H1 (cell line): Measurements from ENCODE around the gene RFLNA. TPM values are rescaled to one million over a fixed set of nuclear protein-coding genes. Genes with fewer than 3 reads are reported as not detected.

Experiments
- CTCF ChIA-PET: fragments of 300-600 bp; sonication (Branson Sonifier 250); formaldehyde crosslinking; loops from one replicate; lab custom pipeline; 2021; ENCODE audit not compliant: partially characterized antibody; lab: Charles Lee
- POLR2A ChIA-PET: fragments of 300-600 bp; sonication (Branson Sonifier 250); formaldehyde crosslinking; loops from one replicate; lab custom pipeline; 2021; ENCODE audit warnings: inconsistent platforms; ENCODE audit not compliant: partially characterized antibody; lab: Charles Lee
- DNase-seq, 2 experiments: peaks; one replicate each; pipeline versions ENCODE4 v3.0.0 to v3.0.0-alpha.2; 2010 to 2022; ENCODE audit warnings: low spot score in 2 of 2, low read depth in 1 of 2, mixed read lengths in 1 of 2
- FAIRE-seq: peaks from 2 replicates; lab custom pipeline; 2011; peaks lifted over from hg19 to GRCh38; lab: Jason Lieb, UNC
- H2AFZ ChIP-seq: 2 replicates; pipeline ENCODE4 v1.8.1; 2012; ENCODE audit warnings: low read length, inconsistent platforms
- H2AK5ac ChIP-seq: 2 replicates; pipeline ENCODE4 v1.6.1; 2013; ENCODE audit warnings: low read depth, low read length
- H2BK120ac ChIP-seq: replicated peaks from 2 replicates; pipeline ENCODE3; 2013; ENCODE audit warnings: low read depth, low read length, inconsistent platforms
- H2BK12ac ChIP-seq: 2 replicates; pipeline ENCODE4 v1.6.1; 2013; ENCODE audit warnings: low read depth, low read length
- H2BK15ac ChIP-seq: 2 replicates; pipeline ENCODE4 v1.6.1; 2013; ENCODE audit warnings: low read length
- H2BK20ac ChIP-seq: 2 replicates; pipeline ENCODE4 v1.6.1; 2013; ENCODE audit warnings: low read length
- H2BK5ac ChIP-seq: 2 replicates; pipeline ENCODE4 v1.6.1; 2013; ENCODE audit warnings: low read depth, low read length
- H3K14ac ChIP-seq: 2 replicates; pipeline ENCODE4 v1.6.1; 2013; ENCODE audit warnings: inconsistent platforms; ENCODE audit not compliant: insufficient read length
- H3K18ac ChIP-seq: 2 replicates; pipeline ENCODE4 v1.6.1; 2013; ENCODE audit warnings: low read length; ENCODE audit errors: extremely low read depth
- H3K23ac ChIP-seq: 2 replicates; pipeline ENCODE4 v1.6.1; 2013; ENCODE audit warnings: inconsistent platforms; ENCODE audit not compliant: insufficient read length
- H3K23me2 ChIP-seq: 2 replicates; pipeline ENCODE4 v1.6.1; 2013; ENCODE audit warnings: low read depth, low read length
- H3K27ac ChIP-seq: 2 replicates; pipeline ENCODE4 v1.6.1; 2011; ENCODE audit warnings: low read depth, low read length, inconsistent platforms
- H3K27me3 ChIP-seq, 4 experiments: replicated peaks in 1 of 4; 1 replicate in 1 of 4; 2 replicates in 3 of 4; pipeline versions ENCODE4 v1.6.1 to v1.8.1; 2011 to 2013; ENCODE audit warnings: low read length in 3 of 4, mild to moderate bottlenecking in 3 of 4, inconsistent platforms in 2 of 4, mixed read lengths in 2 of 4, moderate library complexity in 1 of 4; ENCODE audit not compliant: control insufficient read depth in 3 of 4, insufficient read depth in 3 of 4; ENCODE audit errors: extremely low read depth in 1 of 4
- H3K36me3 ChIP-seq, 4 experiments: 2 replicates each; pipeline versions ENCODE4 v1.6.1 to v1.8.1; 2011 to 2013; ENCODE audit warnings: mild to moderate bottlenecking in 4 of 4, low read length in 3 of 4, moderate library complexity in 2 of 4, control low read depth in 1 of 4, inconsistent platforms in 1 of 4; ENCODE audit not compliant: insufficient read depth in 4 of 4, control insufficient read depth in 2 of 4
- H3K4ac ChIP-seq: replicated peaks from 2 replicates; pipeline ENCODE3; 2013; ENCODE audit warnings: low read length, low read depth, mixed read lengths, inconsistent platforms; ENCODE audit not compliant: insufficient read length
- H3K4me1 ChIP-seq, 4 experiments: replicated peaks in 1 of 4; 1 replicate in 1 of 4; 2 replicates in 3 of 4; pipeline versions ENCODE4 v1.6.1 to v1.8.1; 2011 to 2013; ENCODE audit warnings: low read length in 3 of 4, inconsistent platforms in 2 of 4, mixed read lengths in 1 of 4; ENCODE audit not compliant: insufficient read depth in 4 of 4, control insufficient read depth in 3 of 4
- H3K4me2 ChIP-seq, 2 experiments: 2 replicates each; pipeline versions ENCODE4 v1.6.1 to v1.8.1; 2011 to 2013; ENCODE audit warnings: low read depth in 2 of 2, low read length in 2 of 2, control low read depth in 1 of 2, inconsistent platforms in 1 of 2, mild to moderate bottlenecking in 1 of 2; ENCODE audit not compliant: insufficient read depth in 1 of 2
- H3K4me3 ChIP-seq, 4 experiments: fragments of 200-600, 300-600 bp in 1 of 4; sonication (generic), shearing (Covaris generic), sonication (Bioruptor Twin) in 1 of 4; 2 replicates each; pipeline versions ENCODE4 v1.5.1 to v1.8.1; 2011 to 2016; ENCODE audit warnings: low read length in 4 of 4, low read depth in 3 of 4, control low read depth in 2 of 4, inconsistent platforms in 2 of 4, mild to moderate bottlenecking in 2 of 4, mixed read lengths in 1 of 4, moderate library complexity in 1 of 4; ENCODE audit not compliant: insufficient read depth in 2 of 4; ENCODE audit errors: extremely low read depth in 1 of 4
- H3K56ac ChIP-seq: replicated peaks from 2 replicates; pipeline ENCODE3; 2013; ENCODE audit warnings: low read depth, mild to moderate bottlenecking, mixed read lengths, low read length, inconsistent platforms; ENCODE audit not compliant: insufficient read length
- H3K79me1 ChIP-seq: 2 replicates; pipeline ENCODE4 v1.6.1; 2013; ENCODE audit warnings: low read depth, low read length, control low read depth
- H3K79me2 ChIP-seq, 2 experiments: 2 replicates each; pipeline versions ENCODE4 v1.6.1 to v1.8.1; 2012 to 2013; ENCODE audit warnings: low read length in 2 of 2, mild to moderate bottlenecking in 2 of 2, inconsistent platforms in 1 of 2; ENCODE audit not compliant: insufficient read depth in 2 of 2, control insufficient read depth in 1 of 2
- H3K9ac ChIP-seq, 4 experiments: replicated peaks in 1 of 4; 1 replicate in 1 of 4; 2 replicates in 3 of 4; pipeline versions ENCODE4 v1.6.1 to v1.8.1; 2011 to 2013; ENCODE audit warnings: low read depth in 3 of 4, low read length in 3 of 4, control low read depth in 2 of 4, mild to moderate bottlenecking in 2 of 4, moderate library complexity in 2 of 4, inconsistent platforms in 1 of 4; ENCODE audit errors: extremely low read depth in 1 of 4
- H3K9me3 ChIP-seq, 2 experiments: 2 replicates each; pipeline versions ENCODE4 v1.6.1 to v1.8.1; 2012 to 2013; ENCODE audit warnings: mild to moderate bottlenecking in 2 of 2, moderate library complexity in 2 of 2, control low read depth in 1 of 2, inconsistent platforms in 1 of 2, low read depth in 1 of 2, low read length in 1 of 2, mixed read lengths in 1 of 2; ENCODE audit not compliant: insufficient read depth in 2 of 2
- H4K20me1 ChIP-seq, 2 experiments: replicated peaks in 1 of 2; 2 replicates each; pipeline versions ENCODE3 to v1.8.1; 2011 to 2013; ENCODE audit warnings: inconsistent platforms in 2 of 2, low read length in 2 of 2, mild to moderate bottlenecking in 1 of 2; ENCODE audit not compliant: insufficient read depth in 2 of 2, control insufficient read depth in 1 of 2
- H4K5ac ChIP-seq: 2 replicates; pipeline ENCODE4 v1.6.1; 2013; ENCODE audit warnings: low read length, low read depth, mixed read lengths, inconsistent platforms; ENCODE audit not compliant: insufficient read length
- H4K8ac ChIP-seq: 2 replicates; pipeline ENCODE4 v1.8.0; 2013; ENCODE audit warnings: mild to moderate bottlenecking, moderate library complexity, low read length, inconsistent platforms; ENCODE audit not compliant: insufficient read depth; ENCODE audit errors: extremely low read depth
- H4K91ac ChIP-seq: replicated peaks from 2 replicates; pipeline ENCODE3; 2013; ENCODE audit warnings: low read length, mixed read lengths, inconsistent platforms; ENCODE audit not compliant: insufficient read length
- BRCA1 ChIP-seq: IDR thresholded peaks from 2 replicates; pipeline ENCODE4 v1.6.1; 2012; ENCODE audit warnings: low read depth, low read length, improper control_type of control experiment
- CHD1 ChIP-seq: IDR thresholded peaks from 2 replicates; pipeline ENCODE4 v1.6.1; 2012; ENCODE audit warnings: low read depth, low read length, improper control_type of control experiment
- CTBP2 ChIP-seq: IDR thresholded peaks from 2 replicates; pipeline ENCODE4 v1.7.0; 2011; ENCODE audit warnings: borderline replicate concordance, mild to moderate bottlenecking, moderate library complexity, mixed read lengths, low read length; ENCODE audit not compliant: insufficient read depth, insufficient read length
- CTCF ChIP-seq, 3 experiments: IDR thresholded peaks; 1 replicate in 2 of 3; 2 replicates in 1 of 3; pipeline versions ENCODE4 v1.5.1 to v1.6.1; 2011; ENCODE audit warnings: low read length in 3 of 3, mild to moderate bottlenecking in 3 of 3, inconsistent platforms in 2 of 3, low read depth in 1 of 3, moderate library complexity in 1 of 3; ENCODE audit not compliant: insufficient read depth in 1 of 3; ENCODE audit errors: control extremely low read depth in 1 of 3
- EZH2 ChIP-seq: fragments of 200-600 bp; sonication (generic); IDR thresholded peaks from 2 replicates; pipeline ENCODE4 v1.7.1; 2012; ENCODE audit warnings: low read depth, mild to moderate bottlenecking, moderate library complexity, low read length, inconsistent platforms; ENCODE audit not compliant: severe bottlenecking
- GTF2F1 ChIP-seq: IDR thresholded peaks from 2 replicates; pipeline ENCODE4 v1.6.1; 2012; ENCODE audit warnings: low read depth, low read length, improper control_type of control experiment, borderline replicate concordance
- NRF1 ChIP-seq: IDR thresholded peaks from 2 replicates; pipeline ENCODE4 v1.6.1; 2011; ENCODE audit warnings: mild to moderate bottlenecking, low read depth, low read length, improper control_type of control experiment
- RFX5 ChIP-seq: IDR thresholded peaks from 2 replicates; pipeline ENCODE4 v1.6.1; 2011; ENCODE audit warnings: low read depth, low read length, improper control_type of control experiment, borderline replicate concordance
- SP4 ChIP-seq: IDR thresholded peaks from 2 replicates; pipeline ENCODE4 v1.6.1; 2012; ENCODE audit warnings: low read length, inconsistent platforms
- WGBS, 2 experiments: shearing (Covaris generic) in 1 of 2; methylation state at CpG; one replicate each; pipeline versions ENCODE4 v1.1.6 to v1.1.7; 2013 to 2015; ENCODE audit warnings: low lambda C conversion rate in 2 of 2, mixed read lengths in 2 of 2, inconsistent platforms in 1 of 2, low coverage in 1 of 2, missing lambda C conversion rate in 1 of 2; ENCODE audit not compliant: insufficient replicate concordance in 2 of 2, insufficient coverage in 1 of 2, insufficient read length in 1 of 2; ENCODE audit errors: extremely low coverage in 1 of 2, missing lambda C conversion rate in 1 of 2; 5-methylcytosine and 5-hydroxymethylcytosine counted together
- polyA plus RNA-seq, 7 experiments: library from polyadenylated mRNA; depleted of rRNA in 3 of 7; stranded (reverse) in 5 of 7; unstranded in 2 of 7; fragments of >200 nt in 5 of 7; fragments of 200-250 nt in 2 of 7; gene quantifications; 1 replicate in 5 of 7; 2 replicates in 1 of 7; 4 replicates in 1 of 7; pipeline versions ENCODE4 v1.2.1 to v1.2.3, GENCODE V29; 2011 to 2013; ENCODE audit warnings: missing spikeins in 2 of 7, mixed read lengths in 2 of 7
- total RNA-seq: library from RNA; stranded (reverse); fragmentation: NEBNext Ultra II Directional; extraction: Animal tissue kit (Norgen Biotek cat#: 25700); gene quantifications from 2 replicates; pipeline ENCODE4 v1.2.1, GENCODE V29; 2021

Gene RFLNA
- total and polyA plus RNA-seq, 2 of the 8 experiments (the other 6 are each of a cell fraction or from before 2014, with no cell fraction given) = 6.4 to 6.6 TPM

GRCh38 chr12:124277394-124278241, 17.3 kb upstream of the RFLNA start:
- Histone ChIP-seq H2BK120ac (no peak overlapping the region), H4K20me1 (no peaks in the 10 kb centered on the region), H3K4me1 (peaks cover 0 to 19% (median 6%) of the 10 kb centered on the region in 4 experiments; a peak in 4 of 7 replicates), H3K79me2 (no peaks in the 10 kb centered on the region), H3K9me3 (no peaks in the 10 kb centered on the region), H3K18ac (peak overlapping the region; percentile 32), H2BK5ac (peak overlapping the region; percentile 44; the same call in 1 of the 2 replicates), H3K79me1 (no peaks in the 10 kb centered on the region), H2BK20ac (no peak overlapping the region), H3K9ac (no peak overlapping the region), H3K36me3 (no peaks in the 10 kb centered on the region), H3K4me3 (no peak overlapping the region), H3K27me3 (no peaks in the 10 kb centered on the region; a peak in 1 of 7 replicates), H4K91ac (peak overlapping the region; percentile 54), H3K14ac (no peak overlapping the region), H3K4me2 (no peak overlapping the region), H3K23me2 (no peaks in the 10 kb centered on the region), H4K8ac (no peak overlapping the region; the same call in 1 of the 2 replicates), H2BK12ac (peak overlapping the region; percentile 75; the same call in 1 of the 2 replicates), H3K56ac (no peak overlapping the region), H3K4ac (peak overlapping the region; percentile 27), H3K27ac (no peak overlapping the region), H2AK5ac (no peak overlapping the region), H2BK15ac (no peak overlapping the region), H4K5ac (no peak overlapping the region), H3K23ac (no peak overlapping the region), H2AFZ (no peak overlapping the region)
- POLR2A ChIA-PET = interaction anchor here (1.4 to 1.6 kb wide), 2 partner anchors 12 to 17 kb away, joined by 4 to 6 read pairs; partner anchors contain the start of gene RFLNA
- CTCF ChIA-PET = interaction anchor here (0.9 to 3.1 kb wide), 6 partner anchors 16 to 245 kb away, joined by 3 to 12 read pairs (median 6); no protein-coding TSS in a partner anchor
- FAIRE-seq (no peak), DNase-seq (no peak)
- WGBS, 2 experiments = 91% methylated on average over 14 of the region's 16 CpGs; no CpG with 5 or more reads in 1 of the 2 experiments
- no peak for TF ChIP-seq NRF1
- TF ChIP-seq CTCF (IDR thresholded peaks at IDR 0.05; ENCODE audit: control extremely low read depth in 1 of 3, insufficient read depth in 1 of 3, low read depth in 1 of 3, low read length in 3 of 3) = no peak
- TF ChIP-seq GTF2F1 = no peak
- TF ChIP-seq BRCA1 = no peak
- no peak for TF ChIP-seq CTBP2
- no peak for TF ChIP-seq EZH2
- no peak for TF ChIP-seq RFX5
- no peak for TF ChIP-seq CHD1
- TF ChIP-seq SP4 = no peak
